Regular cardiac myocyte (primary cell): ENCODE data around the gene GOLGA6L4. TPM values are rescaled to one million over a fixed set of nuclear protein-coding genes. Genes with fewer than 3 reads are reported as not detected.

Experiments
- total RNA-seq: library from RNA; depleted of rRNA; stranded (reverse); fragments of >200 nt; gene quantifications from 2 replicates; pipeline ENCODE4 v1.2.3, GENCODE V29; 2014

Gene GOLGA6L4, protein sequence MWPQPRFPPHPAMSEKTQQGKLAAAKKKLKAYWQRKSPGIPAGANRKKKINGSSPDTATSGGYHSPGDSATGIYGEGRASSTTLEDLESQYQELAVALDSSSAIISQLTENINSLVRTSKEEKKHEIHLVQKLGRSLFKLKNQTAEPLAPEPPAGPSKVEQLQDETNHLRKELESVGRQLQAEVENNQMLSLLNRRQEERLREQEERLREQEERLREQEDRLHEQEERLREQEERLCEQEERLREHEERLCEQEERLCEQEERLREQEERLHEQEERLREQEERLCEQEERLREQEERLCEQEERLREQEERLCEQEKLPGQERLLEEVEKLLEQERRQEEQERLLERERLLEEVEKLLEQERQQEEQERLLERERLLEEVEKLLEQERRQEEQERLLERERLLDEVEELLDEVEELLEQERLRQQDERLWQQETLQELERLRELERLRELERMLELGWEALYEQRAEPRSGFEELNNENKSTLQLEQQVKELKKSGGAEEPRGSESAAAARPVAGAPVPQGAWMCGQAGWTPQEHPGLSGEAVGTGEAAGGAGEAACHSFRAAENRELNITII
- total RNA-seq: 0.19 and 1.1 TPM in 2 replicates

GRCh38 chr15:84235573-84235972 lies at the start of gene GOLGA6L4:
TSS of gene GOLGA6L4 (plus strand) at chr15:84235773. CDS start at chr15:84235835, 62 bp downstream.

